Lung microvascular endothelial cell (primary cell): Measurements from ENCODE around the gene MPLKIP. TPM values are rescaled to one million over a fixed set of nuclear protein-coding genes. Genes with fewer than 3 reads are reported as not detected.

ENCODE experiments used
- total RNA-seq: library from RNA; depleted of rRNA; stranded (reverse); fragments of >200 nt; gene quantifications from 2 replicates; pipeline ENCODE4 v1.2.1, GENCODE V29; 2014

MPLKIP gene
- total RNA-seq, 1 donor from 2014 or later, result 25.8 TPM

Other genes starting within 250 kb of the MPLKIP start
- gene CDK13, start 184.4 kb downstream of the MPLKIP start, total RNA-seq, result 22.4 and 39.5 TPM in 2 replicates
- gene SUGCT, start 383 bp upstream of the MPLKIP start, total RNA-seq, result 0.79 and 0.87 TPM in 2 replicates